HuH-7.5 (cell line): ENCODE data around the gene RASSF5.
"Not testable (repeated sequence)": the region's sequence is repeated elsewhere in the genome, so short reads cannot be mapped to it uniquely, and the experiment has no call there.

Experiments
- DNase-seq: peaks from one replicate; pipeline ENCODE4 v3.0.0; 2011; ENCODE audit warnings: low spot score

Gene RASSF5

DNA sequence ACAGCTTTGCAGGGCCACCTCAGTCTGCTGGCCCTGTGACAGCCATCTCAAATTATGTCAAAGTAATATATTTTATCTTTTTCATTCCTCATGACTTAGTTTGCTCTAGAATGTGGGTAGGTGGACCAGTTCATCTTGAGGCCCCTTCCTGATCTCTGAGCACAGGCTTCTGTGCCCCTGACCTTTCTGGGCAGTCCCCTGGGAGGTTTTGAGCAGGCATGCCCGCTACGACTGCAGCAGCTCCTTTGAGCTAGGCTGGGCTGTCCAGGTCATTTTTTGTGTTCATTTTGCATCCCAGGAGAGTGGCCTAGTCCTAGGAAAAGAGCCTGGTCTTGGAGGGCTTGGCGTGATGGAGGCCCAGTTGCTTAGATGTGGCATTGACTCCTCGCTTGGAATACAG is 62.2 kb downstream of the RASSF5 start:
- DNase-seq, result no peak

DNA sequence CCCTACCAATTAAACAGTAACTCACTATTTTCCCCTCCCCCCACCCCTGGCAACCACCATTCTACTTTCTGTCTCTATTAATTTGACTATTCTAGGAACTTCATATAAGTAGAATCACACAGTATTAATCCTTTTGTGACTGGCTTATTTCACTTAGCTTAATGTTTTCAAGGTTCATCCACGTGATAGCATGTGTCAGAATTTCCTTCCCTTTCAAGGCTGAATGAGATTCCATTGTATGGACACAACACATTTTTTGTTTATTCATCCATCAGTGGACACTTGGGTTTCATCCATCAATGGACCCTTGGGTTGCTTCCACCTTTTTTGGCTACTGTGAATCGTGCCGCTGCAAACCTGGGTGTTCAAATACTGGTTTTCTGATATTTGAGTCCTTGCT is 63.2 kb downstream of the RASSF5 start:
- DNase-seq, result no peak

DNA sequence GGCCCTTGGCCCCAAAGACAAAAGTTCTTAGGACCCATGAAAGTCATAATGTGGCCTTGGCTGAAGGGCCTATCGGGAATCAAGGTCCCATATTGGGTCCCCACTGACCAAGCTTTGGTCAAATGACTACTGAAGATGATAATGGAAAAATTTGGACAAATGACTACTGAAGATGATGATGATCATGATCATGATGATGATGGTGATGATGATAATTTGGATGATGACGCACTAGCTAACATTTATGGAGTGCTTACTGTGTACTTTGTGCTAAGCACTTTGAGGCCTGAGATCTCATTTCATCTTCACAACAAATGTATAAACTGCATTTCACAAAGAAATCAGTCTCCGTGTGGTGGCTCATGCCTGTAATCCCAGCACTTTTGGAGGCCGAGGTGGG is 65.5 kb downstream of the RASSF5 start:
- no peak for DNase-seq

DNA sequence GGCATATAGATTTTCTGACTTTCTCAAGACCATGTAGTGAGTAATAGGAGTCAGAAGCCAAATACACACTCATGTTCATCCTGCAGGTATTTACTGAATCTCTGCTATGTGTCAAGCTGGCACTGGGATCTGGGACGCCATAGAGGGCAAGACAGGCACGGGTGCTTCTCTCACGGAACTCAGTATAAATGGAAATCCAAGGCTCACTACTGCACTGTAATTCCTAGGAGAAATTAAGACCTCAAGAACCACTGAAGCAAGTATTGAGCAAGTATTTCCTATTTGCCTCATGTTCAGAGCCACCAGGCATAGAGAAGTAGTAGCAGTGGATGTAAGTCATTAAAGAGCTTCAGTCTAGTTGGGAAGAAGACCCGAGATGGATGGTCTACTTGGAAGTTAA is 66.0 kb downstream of the RASSF5 start:
- no peak for DNase-seq

DNA sequence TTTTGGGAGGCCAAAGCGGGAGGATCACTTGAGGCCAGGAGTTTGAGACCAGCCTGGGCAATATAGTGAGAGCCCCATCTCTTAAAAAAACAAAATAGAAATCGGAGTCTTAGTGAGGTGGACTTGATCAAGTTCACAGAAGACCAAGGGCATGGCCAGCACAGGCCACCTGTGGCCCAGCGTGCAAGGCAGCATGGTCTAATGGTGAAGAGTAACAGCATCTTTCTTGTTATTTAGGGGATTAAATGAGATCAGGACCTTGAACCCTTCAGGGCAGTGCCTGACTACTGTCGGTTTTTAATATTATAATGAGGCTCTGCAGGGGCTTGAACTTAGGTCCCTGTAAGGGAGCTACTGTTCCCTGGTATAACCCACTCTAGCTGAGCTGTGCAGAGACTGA is 66.4 kb downstream of the RASSF5 start:
- no peak for DNase-seq

DNA sequence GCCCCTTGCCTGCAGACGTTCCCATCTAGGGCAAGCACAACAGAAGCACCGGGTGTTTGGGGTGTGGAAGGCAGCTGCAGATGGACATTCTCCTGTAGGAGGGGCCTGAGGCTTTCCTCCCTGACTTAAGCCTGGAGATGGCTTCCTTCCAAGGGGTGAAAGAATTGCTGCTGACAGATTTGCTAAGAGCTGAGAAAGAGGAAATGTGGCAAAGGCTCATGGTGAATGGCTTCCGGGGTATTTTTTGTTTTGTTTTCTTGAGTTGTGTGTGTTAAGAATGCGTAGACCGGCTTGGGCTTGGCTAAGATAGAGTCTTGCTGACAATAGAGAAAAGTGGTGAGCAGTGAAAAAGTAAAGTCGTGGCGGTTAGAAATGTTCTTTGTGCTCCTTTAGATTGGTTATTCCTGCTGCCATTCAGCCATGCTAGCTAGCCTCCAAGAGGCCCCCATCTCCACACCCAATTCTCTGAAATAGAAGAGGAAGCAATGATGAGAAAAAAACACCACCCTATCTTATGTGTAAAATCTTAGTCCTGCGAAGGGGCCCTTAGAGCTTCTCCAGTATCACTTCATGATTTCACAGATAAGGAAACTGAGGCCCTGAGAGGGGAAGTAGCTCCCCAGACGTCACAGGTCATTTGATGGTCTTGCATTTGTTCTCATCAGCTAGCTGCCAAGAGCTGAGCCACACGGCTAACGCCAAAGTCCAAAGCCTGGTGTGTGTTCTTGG is 68.0 kb downstream of the RASSF5 start:
- DNase-seq, result no peak

DNA sequence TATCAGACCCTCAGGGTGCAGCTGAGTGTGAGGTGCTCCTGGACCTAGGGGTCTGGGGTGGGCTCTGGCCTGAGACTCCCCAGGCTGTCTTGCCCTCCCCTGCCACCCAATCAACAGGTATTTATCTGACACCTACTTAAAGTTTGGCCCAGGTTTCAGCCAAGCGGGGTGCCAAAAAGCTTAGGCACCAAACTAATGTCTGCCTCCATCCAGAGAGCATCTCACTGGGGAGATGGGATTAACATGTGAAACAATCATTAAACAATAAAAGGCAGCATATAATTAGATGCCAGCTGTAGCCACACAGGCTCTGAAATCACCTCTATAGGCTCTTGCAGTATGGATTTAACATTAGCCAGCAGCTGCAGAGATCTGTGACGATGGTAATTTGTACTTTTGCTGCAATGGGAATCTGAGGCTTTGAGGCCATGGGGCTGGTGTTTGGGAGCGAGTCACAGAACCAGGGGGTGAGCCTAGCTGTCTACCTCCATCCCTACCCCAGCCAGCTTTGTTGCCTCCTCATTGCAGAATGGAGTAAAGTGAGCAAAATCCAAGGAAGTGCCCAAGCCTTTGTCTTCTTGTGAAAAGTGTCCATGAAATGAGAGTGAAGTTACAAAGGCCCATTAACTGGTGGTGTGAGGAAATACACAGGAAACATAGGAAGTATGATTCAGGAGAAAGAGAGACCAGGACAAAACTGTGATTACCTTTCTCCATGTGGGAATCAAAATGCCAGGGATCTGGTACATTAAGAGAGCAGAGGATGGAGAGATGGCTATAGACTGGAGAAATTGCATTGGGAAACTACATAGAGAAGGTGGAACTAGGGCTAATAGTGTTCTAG is 68.8 kb downstream of the RASSF5 start:
- DNase-seq, result no peak

DNA sequence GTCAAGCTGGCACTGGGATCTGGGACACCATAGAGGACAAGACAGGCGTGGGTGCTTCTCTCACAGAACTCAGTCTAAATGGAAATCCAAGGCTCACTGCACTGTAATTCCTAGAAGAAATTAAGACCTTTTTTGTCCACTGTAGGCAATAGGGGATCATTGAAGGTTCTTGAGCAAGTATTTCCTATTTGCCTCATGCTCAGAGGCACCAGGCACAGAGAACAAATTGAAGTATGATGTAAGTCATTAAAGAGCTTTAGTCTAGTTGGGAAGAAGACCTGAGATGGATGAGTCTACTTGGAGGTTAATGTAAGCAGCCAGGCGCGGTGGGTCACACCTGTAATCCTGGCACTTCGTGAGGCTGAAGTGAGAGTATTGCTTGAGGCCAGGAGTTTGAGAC is 70.3 kb downstream of the RASSF5 start:
- DNase-seq, result no peak

DNA sequence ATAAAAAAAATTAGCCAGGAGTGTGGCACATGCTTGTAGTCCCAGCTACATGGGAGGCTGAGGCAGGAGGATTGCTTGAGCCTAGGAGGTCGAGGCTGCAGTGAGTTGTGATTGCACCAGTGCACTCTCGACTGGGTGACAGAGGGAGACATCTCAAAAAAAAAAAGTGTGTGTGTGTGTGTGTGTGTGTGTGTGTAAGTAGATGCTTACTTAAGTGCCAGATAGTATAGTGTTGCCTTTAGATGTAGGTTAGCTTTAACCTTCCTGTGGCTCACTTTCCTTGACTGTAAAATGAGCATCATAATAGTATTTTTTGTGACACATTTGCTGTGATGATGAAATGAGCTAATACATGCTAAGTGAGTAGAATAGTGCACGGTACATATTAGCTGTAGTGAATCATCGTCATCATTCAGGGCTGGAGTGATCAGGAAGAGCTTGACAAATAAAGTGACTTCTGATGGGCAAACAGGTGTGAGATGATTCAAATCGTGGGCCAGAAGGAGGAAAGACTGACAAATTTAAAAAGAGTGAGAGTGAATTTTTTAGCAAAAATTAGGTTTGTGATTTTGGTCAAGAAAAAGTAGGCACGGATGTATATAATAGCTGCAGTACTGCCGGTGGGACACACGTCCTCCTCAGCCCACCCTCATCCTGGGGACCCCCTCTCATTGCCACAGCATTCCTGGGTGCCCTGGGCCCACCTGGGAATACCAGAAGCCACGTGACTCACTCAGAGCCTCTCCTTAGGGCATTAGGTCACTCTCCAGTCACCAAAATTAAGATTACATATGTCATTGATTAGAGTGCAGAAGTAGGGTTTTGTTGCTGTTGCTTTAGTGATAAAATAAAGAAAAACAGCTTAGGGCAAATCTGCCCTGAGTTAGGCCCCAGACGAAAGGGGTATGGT is 71.0 kb downstream of the RASSF5 start:
- no peak for DNase-seq

DNA sequence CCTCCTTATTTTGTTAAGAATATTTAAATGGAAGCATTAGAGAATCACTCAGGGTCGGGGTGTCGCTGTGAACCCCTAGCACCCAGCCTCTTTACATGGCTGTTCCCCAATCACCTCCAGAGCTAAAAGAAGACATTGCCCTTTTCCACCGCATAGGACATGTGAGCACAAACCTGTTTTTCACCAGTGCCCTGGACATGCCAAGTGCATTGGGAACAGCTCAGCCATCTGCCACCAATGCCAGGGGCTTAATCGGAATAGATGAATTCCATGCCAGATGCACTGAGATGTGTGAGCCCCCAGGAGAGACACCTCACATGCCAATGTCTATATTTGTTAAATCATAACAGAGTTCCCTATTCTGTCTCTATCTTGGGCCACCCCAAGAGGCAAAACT is 71.6 kb downstream of the RASSF5 start:
- no peak for DNase-seq

DNA sequence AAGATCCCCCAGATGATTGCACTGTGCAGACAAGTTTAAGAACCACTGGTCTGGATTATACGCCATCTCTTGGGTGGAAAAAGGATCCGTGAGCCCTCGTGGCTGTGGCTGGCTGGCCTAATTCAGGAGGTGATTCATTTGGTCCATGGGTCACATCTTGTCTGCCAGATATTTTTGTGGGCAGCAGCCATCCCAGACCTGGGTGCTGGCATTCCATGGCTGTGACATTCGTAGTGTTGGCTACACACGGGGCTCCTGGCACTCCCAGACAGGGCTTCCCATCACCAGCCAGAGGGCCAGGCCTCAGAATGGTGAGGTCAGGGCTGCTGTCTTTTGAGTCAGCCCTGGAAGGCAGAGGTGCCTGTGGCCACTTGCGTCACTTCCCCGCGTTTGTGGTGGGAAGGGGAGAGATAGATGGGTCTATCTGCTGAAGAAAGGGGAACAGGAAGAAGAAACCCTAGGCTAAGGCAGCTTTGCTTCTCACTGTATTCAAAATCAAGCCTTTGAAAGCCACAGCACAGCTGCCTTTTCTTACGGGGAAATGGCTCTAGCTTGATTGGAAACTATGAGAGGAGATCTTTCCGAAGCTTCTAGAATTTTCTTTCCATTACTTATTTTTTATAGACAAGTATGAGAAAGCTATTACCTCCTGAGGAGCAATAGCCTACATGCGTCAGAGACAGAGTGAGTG is 72.6 kb downstream of the RASSF5 start:
- no peak for DNase-seq

DNA sequence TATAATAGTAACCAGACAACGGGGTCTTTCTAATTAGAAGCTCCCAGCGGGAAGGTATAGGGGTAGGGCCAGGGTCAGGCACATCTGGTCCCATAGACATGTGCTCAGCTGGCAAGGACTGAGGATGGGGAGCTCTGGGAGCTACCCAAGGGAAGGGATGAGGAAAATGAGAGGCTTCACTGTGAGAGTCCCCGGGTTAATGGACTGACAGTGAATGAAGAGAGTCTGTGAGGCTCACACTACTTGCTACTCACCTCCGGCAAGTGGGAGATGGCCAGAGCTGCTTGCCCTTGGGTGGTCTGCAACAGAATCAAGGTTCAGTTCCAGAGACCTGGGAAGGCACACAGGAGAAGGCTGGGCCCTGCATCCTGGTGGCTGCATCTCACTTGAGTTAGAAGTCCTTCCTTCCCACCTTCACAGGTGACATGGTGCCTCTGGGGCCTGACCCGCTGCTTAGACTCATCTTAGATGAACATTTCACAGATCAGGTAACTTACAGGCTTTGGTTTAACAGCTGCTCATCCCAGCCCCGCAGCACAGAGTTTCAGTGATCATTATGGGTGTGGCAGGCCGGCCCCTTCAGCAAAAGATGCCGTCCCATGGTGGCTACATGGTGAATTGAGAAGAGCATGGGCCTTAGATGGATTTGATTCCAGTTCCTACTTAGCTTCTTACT is 73.2 kb downstream of the RASSF5 start:
- DNase-seq, result no peak

DNA sequence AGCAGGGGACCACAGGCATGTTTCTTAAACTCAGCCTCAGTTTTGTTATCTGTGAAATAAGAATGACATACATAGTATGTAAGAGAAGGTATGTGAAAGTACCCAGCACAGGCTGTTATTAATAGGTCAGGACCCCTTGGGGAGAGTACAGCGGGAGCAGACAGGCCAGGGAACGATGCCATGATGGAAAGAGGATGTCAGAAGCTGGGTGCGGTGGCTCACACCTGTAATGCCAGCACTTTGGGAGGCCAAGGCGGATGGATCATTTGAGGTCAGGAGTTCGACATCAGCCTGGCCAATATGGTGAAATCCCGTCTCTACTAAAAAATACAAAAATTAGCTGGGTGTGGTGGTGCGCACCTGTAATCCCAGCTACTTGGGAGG is 73.8 kb downstream of the RASSF5 start:
- not testable (repeated sequence) for DNase-seq

DNA sequence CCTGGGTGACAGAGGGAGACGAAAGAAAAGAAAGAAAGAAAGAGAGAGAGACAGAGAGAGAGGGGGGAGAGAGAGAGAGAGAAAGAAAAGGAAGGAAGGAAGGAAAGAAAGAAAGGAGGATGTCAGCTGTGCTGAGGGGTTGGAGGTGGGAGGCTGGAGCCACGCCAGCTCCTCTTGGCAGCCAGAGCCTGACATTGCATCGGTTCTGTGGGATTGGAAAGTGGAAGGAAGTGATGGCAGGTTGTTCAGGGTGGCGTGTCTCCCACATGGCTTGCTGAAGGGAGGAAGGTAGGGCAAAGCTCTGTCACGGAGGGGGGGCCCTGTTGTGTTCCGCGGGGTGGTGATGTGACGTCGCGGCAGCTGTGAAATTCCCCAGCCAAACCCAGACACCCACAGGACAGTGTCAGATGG is 74.2 kb downstream of the RASSF5 start:
- DNase-seq, result no peak

DNA sequence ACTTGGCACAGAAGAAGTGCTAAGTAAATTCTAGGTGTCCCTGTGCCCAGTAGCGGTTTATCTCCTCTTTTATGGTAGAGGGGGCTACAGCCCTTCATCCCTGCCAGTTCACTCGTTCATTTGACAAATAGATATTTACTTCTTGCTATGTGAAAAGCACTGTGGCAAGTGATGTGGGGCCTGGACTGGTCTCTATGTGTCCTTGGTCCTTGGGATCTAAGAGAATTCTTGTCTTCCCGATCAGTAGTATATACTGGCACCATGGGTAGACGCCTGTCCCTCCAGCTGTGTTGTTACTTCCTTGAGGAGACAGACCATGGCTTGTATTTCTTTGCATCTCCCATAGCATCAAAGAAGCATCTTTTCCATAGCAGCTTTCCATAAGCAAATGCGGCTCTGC is 75.2 kb downstream of the RASSF5 start:
- no peak for DNase-seq

DNA sequence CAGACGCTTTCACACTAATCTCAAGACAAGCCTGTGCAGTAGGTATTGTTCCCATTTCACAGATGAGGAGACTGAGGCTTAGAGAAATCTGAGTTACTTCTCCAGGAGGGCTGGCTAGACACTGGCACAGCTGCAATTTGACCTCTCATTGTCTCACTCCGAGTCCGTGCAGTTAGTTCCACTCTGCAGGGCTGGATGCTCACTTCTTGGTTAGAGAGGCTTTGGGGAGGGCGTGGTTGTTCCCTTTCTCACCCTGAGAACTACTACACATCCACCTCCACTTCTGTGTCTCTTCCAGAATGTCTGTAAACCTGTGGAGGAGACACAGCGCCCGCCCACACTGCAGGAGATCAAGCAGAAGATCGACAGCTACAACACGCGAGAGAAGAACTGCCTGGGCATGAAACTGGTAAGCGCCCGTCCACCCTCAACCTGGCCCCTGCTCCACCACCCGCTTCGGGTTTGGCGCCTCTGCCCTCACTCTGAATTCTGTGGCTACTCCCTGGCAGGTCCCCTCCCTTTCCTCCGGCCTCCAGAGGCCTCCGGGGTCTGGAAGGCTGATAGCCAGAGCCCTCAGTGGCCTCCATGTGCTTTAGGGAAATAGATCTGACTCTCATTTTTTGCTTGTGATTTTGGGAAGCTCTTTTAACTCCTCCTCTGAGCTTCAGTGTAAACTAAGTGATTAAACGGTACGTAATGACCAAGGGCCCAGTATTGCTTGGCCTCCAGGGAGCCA is 75.8 kb downstream of the RASSF5 start:
- DNase-seq, result no peak

DNA sequence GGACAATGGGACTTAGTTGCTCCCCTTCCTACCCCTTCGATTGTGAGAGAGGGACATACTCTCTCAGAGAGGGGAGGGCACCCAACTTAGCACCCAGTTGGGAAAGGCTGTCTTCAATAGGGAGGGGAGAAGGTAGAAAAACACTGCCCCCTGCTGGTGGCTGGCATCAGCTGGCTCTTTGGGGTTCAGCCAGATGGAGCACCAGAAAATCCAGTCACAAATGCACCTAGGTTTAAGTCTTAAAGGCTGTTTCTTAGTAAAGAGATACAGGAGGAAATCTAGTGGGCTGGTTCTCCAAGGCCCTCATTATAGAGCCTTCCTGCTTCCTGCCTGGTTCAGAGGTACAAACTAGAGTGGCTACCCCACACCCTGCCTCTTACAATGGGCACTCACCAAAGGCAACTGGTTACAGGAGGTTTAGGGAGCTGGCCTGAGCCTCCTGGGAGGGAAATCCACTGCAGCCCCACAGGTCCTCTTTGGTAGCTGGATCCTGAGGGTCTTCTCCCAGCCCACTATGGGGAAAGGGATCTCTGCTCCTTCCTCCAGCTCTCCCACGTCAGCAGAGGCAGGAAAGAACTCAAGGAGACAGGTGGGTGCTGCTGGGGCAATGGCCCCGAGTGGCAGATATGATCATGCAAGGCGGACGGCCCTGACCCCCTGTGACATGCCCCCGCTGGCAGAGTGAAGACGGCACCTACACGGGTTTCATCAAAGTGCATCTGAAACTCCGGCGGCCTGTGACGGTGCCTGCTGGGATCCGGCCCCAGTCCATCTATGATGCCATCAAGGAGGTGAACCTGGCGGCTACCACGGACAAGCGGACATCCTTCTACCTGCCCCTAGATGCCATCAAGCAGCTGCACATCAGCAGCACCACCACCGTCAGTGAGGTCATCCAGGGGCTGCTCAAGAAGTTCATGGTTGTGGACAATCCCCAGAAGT is 76.6 kb downstream of the RASSF5 start:
- peak; percentile 69 for DNase-seq

DNA sequence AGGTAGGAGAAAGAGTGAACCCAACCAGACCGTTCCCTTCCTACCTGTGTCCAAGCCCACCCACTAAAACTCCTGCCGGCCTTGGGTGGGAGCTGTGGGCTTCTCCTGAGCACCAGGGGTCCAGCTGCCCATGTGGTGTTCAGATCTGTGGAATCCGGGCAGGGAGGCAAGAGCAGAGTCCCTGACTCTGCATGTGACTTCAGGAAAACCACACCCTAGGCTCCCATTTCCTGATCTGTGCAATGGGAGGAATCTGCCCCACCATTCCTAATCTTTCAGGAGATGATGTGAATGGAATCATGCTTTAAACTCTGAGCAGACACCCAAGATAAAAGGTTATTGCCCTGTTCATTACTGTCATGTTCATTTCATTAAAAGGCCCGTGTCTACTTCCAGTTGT is 77.4 kb downstream of the RASSF5 start:
- DNase-seq, result no peak
